Fibroblast of lung (primary cell): Measurements from ENCODE around the gene ABCG2. TPM values are rescaled to one million over a fixed set of nuclear protein-coding genes. Genes with fewer than 3 reads are reported as not detected.

Experiments
- DNase-seq, 2 donors: peaks; one replicate each; pipeline versions ENCODE4 v3.0.0 to v3.0.0-alpha.2; 2010; ENCODE audit warnings: low read depth in 2 of 2
- H2AFZ ChIP-seq: 2 replicates; pipeline ENCODE4 v1.5.1; 2012; ENCODE audit warnings: low read length, control low read depth, inconsistent platforms
- H3K27ac ChIP-seq: 2 replicates; pipeline ENCODE4 v1.5.1; 2011; ENCODE audit warnings: low read length, control low read depth; ENCODE audit not compliant: insufficient read depth
- H3K27me3 ChIP-seq: 2 replicates; pipeline ENCODE4 v1.5.1; 2011; ENCODE audit warnings: mild to moderate bottlenecking, low read length; ENCODE audit not compliant: control insufficient read depth, insufficient read depth
- H3K36me3 ChIP-seq: 2 replicates; pipeline ENCODE4 v1.5.1; 2011; ENCODE audit warnings: low read length; ENCODE audit not compliant: control insufficient read depth, insufficient read depth
- H3K4me1 ChIP-seq: 2 replicates; pipeline ENCODE4 v1.5.1; 2011; ENCODE audit warnings: low read length; ENCODE audit not compliant: control insufficient read depth, insufficient read depth; ENCODE audit errors: extremely low read depth
- H3K4me2 ChIP-seq: 2 replicates; pipeline ENCODE4 v1.5.1; 2011; ENCODE audit warnings: low read length, control low read depth; ENCODE audit not compliant: insufficient read depth; ENCODE audit errors: extremely low read depth
- H3K4me3 ChIP-seq, 4 experiments: fragments of 200-600 bp in 1 of 4; sonication (generic) in 1 of 4; replicated peaks in 1 of 4; 2 replicates each; pipeline ENCODE4 v1.5.1; 2011 to 2016; ENCODE audit warnings: low read length in 4 of 4, low read depth in 3 of 4, mild to moderate bottlenecking in 3 of 4, control low read depth in 2 of 4, inconsistent platforms in 1 of 4, mixed read lengths in 1 of 4; ENCODE audit not compliant: insufficient read depth in 1 of 4; ENCODE audit errors: control extremely low read depth in 1 of 4
- H3K79me2 ChIP-seq: 2 replicates; pipeline ENCODE4 v1.5.1; 2012; ENCODE audit warnings: mild to moderate bottlenecking, low read length, inconsistent platforms; ENCODE audit not compliant: control insufficient read depth, insufficient read depth
- H3K9ac ChIP-seq: 2 replicates; pipeline ENCODE4 v1.5.1; 2011; ENCODE audit warnings: mild to moderate bottlenecking, low read length, control low read depth; ENCODE audit not compliant: insufficient read depth
- H3K9me3 ChIP-seq: 2 replicates; pipeline ENCODE4 v1.5.1; 2012; ENCODE audit warnings: low read depth, low read length; ENCODE audit not compliant: control insufficient read depth, insufficient read depth
- H4K20me1 ChIP-seq: 2 replicates; pipeline ENCODE4 v1.5.1; 2011; ENCODE audit warnings: low read length; ENCODE audit not compliant: control insufficient read depth, insufficient read depth; ENCODE audit errors: extremely low read depth
- EZH2 ChIP-seq: IDR thresholded peaks from 2 replicates; pipeline ENCODE4 v1.5.1; 2012; ENCODE audit warnings: low read length, control low read depth, mild to moderate bottlenecking; ENCODE audit errors: missing control alignments
- polyA plus RNA-seq, 2 donors: library from polyadenylated mRNA; depleted of rRNA in 1 of 2; stranded (reverse) in 1 of 2; unstranded in 1 of 2; fragments of >200 nt; gene quantifications; 2 replicates each; pipeline ENCODE4 v1.2.1, GENCODE V29; 2011 to 2012; ENCODE audit warnings: missing spikeins in 1 of 2
- total RNA-seq: library from RNA; depleted of rRNA; stranded (reverse); fragments of >200 nt; gene quantifications from 2 replicates; pipeline ENCODE4 v1.2.1, GENCODE V29; 2014
- TF ChIP-seq, protein P1 (sequence below), 2 donors: IDR thresholded peaks in 1 of 2; conservative IDR thresholded peaks in 1 of 2; 1 replicate in 1 of 2; 2 replicates in 1 of 2; pipeline ENCODE4 v1.5.1; 2011 to 2012; ENCODE audit warnings: low read length in 2 of 2, control low read depth in 1 of 2, inconsistent platforms in 1 of 2, low read depth in 1 of 2, mild to moderate bottlenecking in 1 of 2

ABCG2 gene
- total and polyA plus RNA-seq, 2 donors (not counting 1 experiment from before 2014, with no cell fraction given): 1.3 to 5.5 TPM

DNA sequence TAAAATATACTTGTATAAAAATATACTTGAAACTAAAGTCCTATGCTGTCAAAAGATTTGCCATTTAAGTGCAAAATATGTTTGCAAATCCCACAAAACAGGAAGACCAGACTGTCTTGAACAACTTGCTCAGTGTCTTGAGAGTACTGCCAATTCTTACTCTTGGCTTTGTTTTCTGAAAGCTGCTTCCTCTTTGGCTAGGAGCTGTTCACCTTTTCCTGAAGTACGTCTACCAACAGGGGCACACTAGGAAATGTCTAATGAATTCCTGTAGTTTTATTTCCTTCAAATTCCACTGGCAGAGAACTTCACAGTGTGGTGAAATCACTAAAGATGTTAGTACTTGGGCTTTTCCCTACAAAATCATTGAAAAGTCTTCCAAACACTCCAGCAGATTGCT, 46.4 kb upstream of the ABCG2 start:
- DNase-seq: no peak
- H3K27ac ChIP-seq: no peak overlapping the region

GRCh38 chr4:88202443-88202842, 44.0 kb upstream of the ABCG2 start:
- Histone ChIP-seq H3K9ac (no peak overlapping the region), H3K4me1 (no peaks in the 10 kb centered on the region), H3K79me2 (no peaks in the 10 kb centered on the region), H4K20me1 (no peaks in the 10 kb centered on the region), H3K27ac (no peak overlapping the region), H3K27me3 (no peaks in the 10 kb centered on the region), H3K9me3 (no peaks in the 10 kb centered on the region), H3K36me3 (no peaks in the 10 kb centered on the region), H3K4me3 (no peak overlapping the region), H3K4me2 (no peak overlapping the region), H2AFZ (no peak overlapping the region)
- no peak for DNase-seq
- TF ChIP-seq, protein P1, sequence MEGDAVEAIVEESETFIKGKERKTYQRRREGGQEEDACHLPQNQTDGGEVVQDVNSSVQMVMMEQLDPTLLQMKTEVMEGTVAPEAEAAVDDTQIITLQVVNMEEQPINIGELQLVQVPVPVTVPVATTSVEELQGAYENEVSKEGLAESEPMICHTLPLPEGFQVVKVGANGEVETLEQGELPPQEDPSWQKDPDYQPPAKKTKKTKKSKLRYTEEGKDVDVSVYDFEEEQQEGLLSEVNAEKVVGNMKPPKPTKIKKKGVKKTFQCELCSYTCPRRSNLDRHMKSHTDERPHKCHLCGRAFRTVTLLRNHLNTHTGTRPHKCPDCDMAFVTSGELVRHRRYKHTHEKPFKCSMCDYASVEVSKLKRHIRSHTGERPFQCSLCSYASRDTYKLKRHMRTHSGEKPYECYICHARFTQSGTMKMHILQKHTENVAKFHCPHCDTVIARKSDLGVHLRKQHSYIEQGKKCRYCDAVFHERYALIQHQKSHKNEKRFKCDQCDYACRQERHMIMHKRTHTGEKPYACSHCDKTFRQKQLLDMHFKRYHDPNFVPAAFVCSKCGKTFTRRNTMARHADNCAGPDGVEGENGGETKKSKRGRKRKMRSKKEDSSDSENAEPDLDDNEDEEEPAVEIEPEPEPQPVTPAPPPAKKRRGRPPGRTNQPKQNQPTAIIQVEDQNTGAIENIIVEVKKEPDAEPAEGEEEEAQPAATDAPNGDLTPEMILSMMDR (conservative IDR thresholded peaks at IDR 0.05 in 1 of 2, IDR thresholded peaks at IDR 0.05 in 1 of 2; ENCODE audit: low read depth in 1 of 2, low read length in 2 of 2): no peak
- no peak for TF ChIP-seq EZH2

More for the DNA sequence above, 46.4 kb upstream of the ABCG2 start:
- H3K36me3 ChIP-seq: no peaks in the 10 kb centered on the region
- H3K79me2 ChIP-seq: no peaks in the 10 kb centered on the region
- no peak for TF ChIP-seq EZH2
- TF ChIP-seq, protein P1 (conservative IDR thresholded peaks at IDR 0.05 in 1 of 2, IDR thresholded peaks at IDR 0.05 in 1 of 2; ENCODE audit: low read depth in 1 of 2, low read length in 2 of 2): no peak
- H4K20me1 ChIP-seq: no peaks in the 10 kb centered on the region
- no peak overlapping the region for H3K4me2 ChIP-seq
- no peak overlapping the region for H2AFZ ChIP-seq
- H3K9me3 ChIP-seq: no peaks in the 10 kb centered on the region
- no peaks in the 10 kb centered on the region for H3K27me3 ChIP-seq
- no peak overlapping the region for H3K9ac ChIP-seq
- H3K4me3 ChIP-seq: no peak overlapping the region
- H3K4me1 ChIP-seq: no peaks in the 10 kb centered on the region

DNA sequence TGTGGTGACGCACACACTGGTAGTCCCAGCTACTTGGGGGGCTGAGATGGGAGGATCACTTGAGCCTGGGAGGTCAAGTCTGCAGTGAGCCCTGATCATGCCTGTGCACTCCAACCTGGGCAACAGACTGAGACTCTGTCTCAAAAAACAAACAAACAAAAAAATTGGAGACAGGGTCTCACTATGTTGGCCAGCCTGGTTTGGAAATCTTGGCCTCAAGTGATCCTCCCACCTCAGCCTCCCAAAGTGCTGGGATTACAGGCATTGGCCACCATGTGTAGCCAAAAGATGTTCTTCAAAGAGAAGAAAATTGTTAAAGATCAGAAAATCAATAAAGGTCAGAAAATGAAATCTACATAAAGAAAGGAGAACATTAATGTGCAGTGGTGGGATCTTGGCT, 41.7 kb upstream of the ABCG2 start:
- no peak for DNase-seq
- Histone ChIP-seq H3K36me3 (no peaks in the 10 kb centered on the region), H3K9ac (no peak overlapping the region), H3K4me3 (no peak overlapping the region), H3K79me2 (no peaks in the 10 kb centered on the region), H3K9me3 (no peaks in the 10 kb centered on the region), H3K27me3 (no peaks in the 10 kb centered on the region), H3K4me1 (no peaks in the 10 kb centered on the region), H4K20me1 (no peaks in the 10 kb centered on the region), H3K27ac (no peak overlapping the region), H2AFZ (no peak overlapping the region), H3K4me2 (no peak overlapping the region)
- TF ChIP-seq, protein P1 (conservative IDR thresholded peaks at IDR 0.05 in 1 of 2, IDR thresholded peaks at IDR 0.05 in 1 of 2; ENCODE audit: low read depth in 1 of 2, low read length in 2 of 2): no peak
- TF ChIP-seq EZH2: no peak
